Renal cortical epithelial cell (primary cell): ENCODE data around the gene CFAP100. TPM values are rescaled to one million over a fixed set of nuclear protein-coding genes. Genes with fewer than 3 reads are reported as not detected.

Experiments
- DNase-seq: peaks from one replicate; pipeline ENCODE4 v3.0.0-alpha.2; 2011; ENCODE audit warnings: low read depth
- total RNA-seq: library from RNA; depleted of rRNA; stranded (reverse); fragments of >200 nt; gene quantifications from 2 replicates; pipeline ENCODE4 v1.2.3, GENCODE V29; 2014

Gene CFAP100
- total RNA-seq, 1 donor from 2014 or later, result not detected

DNA sequence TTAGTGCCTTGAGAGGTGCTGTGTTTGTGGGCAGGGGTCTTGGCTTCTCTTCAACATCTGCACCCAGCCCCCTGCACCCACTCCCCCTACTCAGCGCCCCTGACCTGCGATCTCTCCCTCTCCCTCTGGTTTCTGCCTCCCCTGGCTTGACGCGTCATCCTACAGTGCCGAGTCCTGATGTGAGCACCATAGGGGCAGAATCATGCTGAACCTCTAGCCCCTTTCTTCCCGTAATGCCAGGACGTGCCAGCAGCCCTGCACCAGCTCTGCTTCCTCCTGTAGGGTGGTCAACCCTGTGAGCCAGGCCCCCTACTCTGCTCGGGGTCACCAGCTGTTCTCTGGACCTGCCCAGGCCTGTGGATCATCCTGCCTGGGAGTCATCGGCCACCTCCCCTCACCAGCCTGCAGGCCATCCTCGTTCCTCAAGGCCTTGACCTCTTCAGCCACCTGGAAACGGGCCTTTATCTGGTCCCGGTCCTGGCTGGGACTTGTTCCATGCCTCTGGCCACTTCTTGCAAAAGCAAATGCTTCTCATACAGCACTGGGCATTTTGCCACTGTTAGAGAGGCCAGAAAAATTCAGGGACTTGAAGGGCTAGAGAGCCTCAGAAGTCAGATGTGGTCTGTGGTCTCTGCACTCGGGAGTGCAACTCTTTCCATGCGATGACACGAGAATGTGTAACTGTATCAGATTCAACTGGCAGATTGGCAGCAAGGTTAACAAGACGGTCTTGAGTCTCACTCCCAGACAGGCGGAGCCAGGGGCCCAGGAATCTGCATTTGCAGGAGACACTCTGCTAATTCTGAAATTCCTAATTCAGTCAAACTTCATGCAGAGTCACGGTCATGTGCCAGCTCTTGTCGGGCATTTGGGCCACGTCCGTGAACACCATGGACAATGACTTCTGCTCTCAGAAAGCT is 20.8 kb upstream of the CFAP100 start:
- no peak for DNase-seq

DNA sequence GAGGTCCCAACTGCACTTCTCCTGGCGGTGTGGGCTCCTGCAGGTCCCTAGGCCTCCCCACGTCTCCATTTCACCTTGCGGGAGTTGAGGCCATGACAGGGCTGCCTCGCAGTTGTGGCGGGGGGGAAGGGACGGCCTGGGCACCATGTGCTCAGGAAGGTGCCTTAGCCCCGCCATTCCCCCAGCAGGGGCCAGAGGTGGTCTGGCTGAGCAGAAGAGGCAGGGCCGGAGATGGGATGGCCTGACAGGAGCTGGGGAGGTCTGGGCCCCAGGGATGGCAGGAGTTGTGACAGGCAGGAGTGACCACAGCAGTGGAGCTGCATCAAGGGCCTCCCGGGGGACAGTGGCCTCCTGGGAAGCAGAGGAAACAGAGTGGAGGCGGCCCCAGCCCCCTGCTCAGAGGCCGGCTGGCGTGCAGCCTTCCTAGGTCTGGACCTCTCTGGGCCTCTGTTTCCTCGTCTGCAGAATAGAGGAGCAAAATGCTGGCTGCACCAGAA is 18.8 kb upstream of the CFAP100 start:
- no peak for DNase-seq

DNA sequence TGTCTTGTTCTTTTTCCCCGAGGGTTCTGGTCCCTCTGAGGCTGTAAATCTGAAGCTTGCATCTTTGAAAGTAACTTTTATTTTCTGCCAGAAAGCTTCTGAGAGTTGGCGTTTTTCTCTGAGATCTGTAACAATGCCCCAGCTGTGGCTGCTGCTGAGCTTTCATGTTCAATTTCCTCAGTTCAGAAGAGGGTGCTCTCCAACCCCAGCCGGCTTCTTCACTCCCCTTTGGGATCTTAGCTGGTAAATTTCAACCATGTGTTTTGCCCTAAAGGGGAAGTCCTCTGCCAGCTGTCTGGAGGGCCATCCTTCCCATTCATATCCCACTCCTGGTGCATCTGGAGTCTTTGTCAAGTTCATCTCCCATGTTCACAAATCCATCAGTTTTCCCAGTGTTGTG is 18.3 kb upstream of the CFAP100 start:
- no peak for DNase-seq

- no peak for DNase-seq
Measured at GRCh38 chr3:126377211-126377610, 17.5 kb upstream of the CFAP100 start.

GRCh38 chr3:126378341-126378751 is 16.4 kb upstream of the CFAP100 start:
- DNase-seq, result no peak

DNA sequence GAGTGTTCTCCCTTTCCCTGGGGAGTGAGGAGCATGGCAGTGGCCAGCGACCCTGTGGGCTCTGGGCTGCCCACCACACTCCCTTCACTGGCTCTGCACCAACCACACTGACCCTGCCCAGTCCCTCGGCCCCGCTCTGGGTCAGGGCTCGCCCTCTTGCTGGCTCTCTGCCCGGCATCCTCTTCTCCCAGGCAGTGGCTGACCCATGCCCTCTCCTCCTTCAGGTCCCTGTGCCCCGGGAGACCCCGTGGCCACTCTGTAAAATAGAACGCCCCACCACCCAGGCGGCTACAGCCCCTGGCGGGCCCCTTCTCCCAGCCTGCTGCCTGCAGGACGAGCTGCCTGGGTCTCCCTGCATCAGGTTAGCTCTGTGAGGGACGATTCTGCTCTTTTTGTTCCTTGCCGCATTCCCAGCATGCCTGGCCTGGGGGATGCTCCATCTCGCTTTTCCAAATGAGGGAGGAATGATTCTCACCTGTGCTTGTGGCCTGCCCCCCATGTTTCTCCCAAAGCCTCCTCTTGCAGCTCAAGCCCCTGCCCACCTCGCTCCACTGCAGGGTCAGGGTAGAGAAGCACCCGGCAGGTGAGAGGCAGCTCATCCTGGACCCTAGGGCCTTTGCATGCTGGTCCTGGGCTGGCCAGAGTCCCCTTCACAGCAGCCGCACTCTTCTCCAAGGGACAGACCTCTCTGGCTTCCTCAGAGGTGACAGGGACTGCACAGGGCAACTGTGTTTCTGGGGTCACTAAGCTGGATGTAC is 14.5 kb upstream of the CFAP100 start:
- no peak for DNase-seq

GRCh38 chr3:126381966-126382365 is 12.7 kb upstream of the CFAP100 start:
- DNase-seq, result no peak

- DNase-seq, result peak; percentile 80
Measured at GRCh38 chr3:126389112-126389793, 5.5 kb upstream of the CFAP100 start.

DNA sequence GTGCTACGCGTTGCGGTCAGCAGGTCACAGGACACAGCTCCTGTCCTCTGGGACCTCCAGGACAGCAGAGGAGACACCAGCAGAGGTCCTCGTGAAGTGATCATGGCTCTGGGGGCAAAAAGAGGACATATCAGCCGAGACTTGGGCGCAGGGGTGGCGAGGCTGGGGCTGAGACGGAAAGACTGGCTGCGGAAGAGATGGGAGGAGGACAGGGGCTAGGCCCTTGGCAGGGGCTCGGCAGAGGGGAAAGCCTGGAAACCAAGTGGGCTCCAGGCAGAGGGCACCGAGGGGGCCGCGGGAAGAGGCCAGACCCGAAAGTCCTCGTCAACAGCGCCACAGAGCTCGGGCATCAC is 4.9 kb upstream of the CFAP100 start:
- DNase-seq, result no peak

DNA sequence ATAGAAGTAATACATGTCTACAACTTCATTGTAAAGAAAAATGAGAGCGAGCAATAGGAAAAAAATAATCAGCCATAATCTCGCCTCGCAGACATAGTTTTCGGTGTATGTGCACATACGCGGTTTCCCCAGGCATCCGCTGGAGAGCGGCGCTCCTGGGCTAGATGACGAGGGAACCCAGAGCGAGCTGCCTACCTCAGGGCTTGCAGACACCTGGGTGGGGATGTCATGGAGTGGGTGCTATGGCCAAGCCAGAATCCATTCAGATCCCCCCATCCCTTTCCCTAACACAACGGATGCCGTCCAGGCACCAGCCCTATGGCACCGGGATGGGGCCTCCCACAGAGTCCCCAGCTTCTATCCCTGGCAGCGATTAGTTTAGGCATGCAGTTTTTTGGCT is 4.5 kb upstream of the CFAP100 start:
- DNase-seq, result no peak

GRCh38 chr3:126390751-126391150 is 4.0 kb upstream of the CFAP100 start:
- no peak for DNase-seq

DNA sequence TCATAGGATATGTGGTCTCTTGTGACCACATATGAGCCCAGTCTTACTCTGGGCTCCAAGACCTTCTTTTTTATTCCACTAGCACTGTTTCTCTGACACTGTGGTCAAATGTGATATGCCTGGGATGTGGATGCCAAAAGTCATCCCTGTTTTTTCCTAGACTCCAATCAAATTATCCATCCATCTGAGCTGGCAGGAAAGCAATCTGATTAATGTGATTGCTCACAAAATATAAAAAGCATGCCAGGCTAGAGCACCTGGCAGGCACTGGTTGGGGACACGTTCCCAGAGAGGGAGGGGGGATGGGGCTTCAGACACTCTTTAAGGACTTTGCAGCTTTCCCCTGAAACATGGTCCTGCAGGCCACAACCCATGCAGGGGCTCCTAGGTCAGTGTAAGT is 3.1 kb upstream of the CFAP100 start:
- DNase-seq, result no peak

- no peak for DNase-seq
Measured at GRCh38 chr3:126392246-126392645, 2.5 kb upstream of the CFAP100 start.

DNA sequence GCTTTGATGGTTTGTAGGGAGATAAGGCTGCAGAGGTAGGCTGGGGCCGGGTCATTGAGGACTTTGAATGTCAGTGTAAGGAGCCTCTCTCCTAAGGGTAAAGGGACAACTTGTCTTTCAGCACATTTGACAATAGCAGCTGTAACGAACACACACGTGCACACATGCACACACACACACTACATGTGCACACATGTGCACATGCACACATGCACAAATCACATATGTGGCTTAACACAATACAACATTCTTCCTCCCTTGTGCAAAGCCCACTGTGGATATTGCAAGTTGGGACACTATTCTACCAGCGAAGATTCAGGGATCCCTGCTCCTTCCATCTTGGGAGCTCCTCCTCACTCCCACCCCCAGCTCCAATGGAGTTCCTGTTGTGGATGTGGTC is 1.1 kb upstream of the CFAP100 start:
- no peak for DNase-seq

GRCh38 chr3:126394977-126395321 is 240 bp downstream of the CFAP100 start:
- DNase-seq, result no peak

DNA sequence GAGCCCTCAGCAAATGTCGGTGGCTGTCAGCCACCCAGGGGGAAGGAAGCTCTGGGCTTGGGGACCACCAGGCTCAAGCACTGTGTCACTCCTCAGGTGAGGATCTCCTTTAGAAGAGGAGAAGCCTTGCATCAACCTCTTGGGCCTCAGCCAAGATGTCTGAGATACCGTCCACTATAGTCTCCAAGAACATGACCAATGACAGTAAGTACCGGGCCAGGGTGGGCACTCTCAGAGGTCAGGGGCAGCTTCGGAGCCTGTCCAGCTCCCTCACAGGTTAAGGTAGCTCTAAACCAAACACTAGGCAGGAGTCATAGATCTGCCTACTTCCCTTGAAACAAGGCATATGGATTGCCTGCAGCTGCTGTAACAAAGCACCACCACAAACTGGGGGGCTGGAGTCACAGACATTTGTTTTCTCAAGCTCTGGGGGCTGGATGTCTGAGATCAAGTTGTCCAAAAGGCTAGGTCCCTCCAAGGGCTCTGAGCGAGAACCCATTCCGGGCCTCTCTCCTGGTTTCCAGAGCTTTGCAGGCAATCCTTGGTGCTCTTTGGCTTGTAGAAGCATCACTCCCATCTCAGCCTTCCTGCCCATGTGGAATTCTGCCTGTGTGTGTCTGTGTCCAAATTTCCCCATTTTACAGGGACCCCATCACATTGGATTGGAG is 1.3 kb downstream of the CFAP100 start:
- DNase-seq, result no peak

GRCh38 chr3:126396536-126396935 is 1.8 kb downstream of the CFAP100 start:
- no peak for DNase-seq

- DNase-seq, result no peak
Measured at GRCh38 chr3:126397610-126398422, 3.1 kb downstream of the CFAP100 start.

DNA sequence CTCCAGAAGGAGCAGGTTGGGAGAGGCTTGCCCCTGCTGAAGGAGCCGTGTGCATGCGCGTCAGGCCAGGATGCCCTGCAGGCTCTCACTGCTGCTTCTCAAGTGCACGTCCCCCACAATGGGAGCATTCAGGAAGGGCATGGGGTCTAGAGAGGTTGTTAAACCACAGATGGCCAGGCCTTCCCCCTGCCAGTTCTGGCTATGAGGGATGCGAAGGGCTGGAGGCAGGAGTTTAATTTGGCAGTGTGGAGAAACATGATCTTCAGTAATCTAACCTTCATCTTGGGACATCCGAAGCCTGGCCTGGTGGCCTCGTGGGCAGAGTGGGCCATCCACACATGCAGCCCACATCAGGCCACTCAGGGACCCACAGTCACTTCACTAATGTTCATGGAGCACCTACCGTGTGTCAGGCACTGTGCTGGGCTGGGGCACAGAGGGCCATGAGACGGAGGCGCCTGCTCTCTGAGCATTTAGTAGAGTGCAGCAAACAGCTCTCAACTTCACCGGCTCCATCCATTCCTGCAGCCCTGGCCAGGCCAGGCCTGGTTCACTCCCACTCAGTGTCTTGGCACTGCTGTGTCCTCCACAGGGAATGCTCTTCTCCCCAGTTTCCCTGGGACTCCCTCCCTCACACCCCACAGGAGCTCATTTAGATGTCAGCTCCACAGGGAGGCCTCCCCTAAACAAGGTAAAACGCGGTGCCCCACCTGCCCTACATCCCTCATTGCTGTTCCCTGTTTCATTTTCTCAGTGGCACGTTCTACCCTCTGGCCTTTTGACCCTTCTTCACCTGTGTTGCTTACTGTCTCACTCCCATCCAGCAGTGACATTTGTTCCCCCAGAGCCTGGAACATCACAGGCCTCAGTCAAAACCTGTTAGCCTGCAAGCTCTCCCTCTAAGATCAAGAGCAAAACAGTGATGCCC is 4.0 kb downstream of the CFAP100 start:
- DNase-seq, result no peak

DNA sequence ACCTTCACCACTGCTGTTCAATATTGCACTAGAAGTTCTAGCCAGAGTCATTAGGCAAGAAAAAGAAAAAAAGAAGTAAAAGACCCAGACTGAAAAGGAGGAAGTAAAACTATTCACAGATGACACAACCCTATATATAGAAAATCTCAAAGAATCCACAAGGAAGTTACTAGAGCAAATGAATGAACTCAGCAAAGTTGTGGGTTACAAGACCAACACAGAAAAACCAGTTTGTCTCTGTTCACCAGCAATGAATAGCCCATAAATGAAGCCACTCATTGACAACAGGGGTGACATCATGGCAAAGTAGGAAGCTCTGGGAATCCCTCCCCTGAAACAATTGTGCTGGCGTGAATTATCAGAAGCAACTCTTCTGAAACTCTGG is 4.6 kb downstream of the CFAP100 start:
- peak; percentile 46 for DNase-seq
